Neural progenitor cell (in vitro differentiated cells): ENCODE measurements around the gene GUCY1A2. TPM values are rescaled to one million over a fixed set of nuclear protein-coding genes. Genes with fewer than 3 reads are reported as not detected.

Experiments used
- DNase-seq: peaks from one replicate; pipeline ENCODE4 v3.0.0-alpha.2; 2016; ENCODE audit warnings: low spot score
- H2AFZ ChIP-seq: fragments of 200-600 bp; sonication (generic); replicated peaks from 2 replicates; pipeline ENCODE4 v1.6.1; 2016; ENCODE audit warnings: antibody characterized with exemption
- H3F3A ChIP-seq: fragments of 200-600 bp; sonication (generic); 2 replicates; pipeline ENCODE4 v1.6.1; 2016; ENCODE audit warnings: antibody characterized with exemption, low read depth
- H3K27ac ChIP-seq: fragments of 200-600 bp; sonication (generic); 2 replicates; pipeline ENCODE4 v1.5.1; 2016; ENCODE audit warnings: mild to moderate bottlenecking
- H3K27me3 ChIP-seq: fragments of 200-600 bp; sonication (generic); 2 replicates; pipeline ENCODE4 v1.6.1; 2016; ENCODE audit warnings: mild to moderate bottlenecking, moderate library complexity
- H3K36me3 ChIP-seq: fragments of 200-600 bp; sonication (generic); 2 replicates; pipeline ENCODE4 v1.5.1; 2016
- H3K4me1 ChIP-seq: fragments of 200-600 bp; sonication (generic); 2 replicates; pipeline ENCODE4 v1.6.1; 2016; ENCODE audit warnings: mixed run types
- H3K4me2 ChIP-seq: fragments of 200-600 bp; sonication (generic); 2 replicates; pipeline ENCODE4 v1.6.1; 2016
- H3K4me3 ChIP-seq: fragments of 200-600 bp; sonication (generic); 2 replicates; pipeline ENCODE4 v1.5.1; 2016
- H3K79me2 ChIP-seq: fragments of 200-600 bp; sonication (generic); 2 replicates; pipeline ENCODE4 v1.6.1; 2016; ENCODE audit warnings: low read depth
- H3K9ac ChIP-seq: fragments of 200-600 bp; sonication (generic); 2 replicates; pipeline ENCODE4 v1.6.1; 2016
- H3K9me3 ChIP-seq: fragments of 200-600 bp; sonication (generic); 2 replicates; pipeline ENCODE4 v1.5.1; 2016; ENCODE audit warnings: low read depth
- H4K20me1 ChIP-seq: fragments of 200-600 bp; sonication (generic); 2 replicates; pipeline ENCODE4 v1.6.1; 2016; ENCODE audit warnings: low read depth
- H3K27ac Mint-ChIP-seq: 3 replicates; pipeline ENCODE4 v1.8.0; 2021; ENCODE audit warnings: mixed read lengths
- H3K27me3 Mint-ChIP-seq: 2 replicates; pipeline ENCODE4 v1.8.0; 2022; ENCODE audit warnings: low read depth, mild to moderate bottlenecking, inconsistent platforms, moderate library complexity, mixed read lengths; ENCODE audit not compliant: insufficient read depth
- H3K36me3 Mint-ChIP-seq: 3 replicates; pipeline ENCODE4 v1.8.0; 2021; ENCODE audit warnings: mixed read lengths
- H3K4me1 Mint-ChIP-seq: 3 replicates; pipeline ENCODE4 v1.8.0; 2021; ENCODE audit warnings: mixed read lengths
- H3K4me3 Mint-ChIP-seq: 3 replicates; pipeline ENCODE4 v1.8.0; 2021; ENCODE audit warnings: mild to moderate bottlenecking, moderate library complexity, mixed read lengths
- H3K9me3 Mint-ChIP-seq: 3 replicates; pipeline ENCODE4 v1.8.0; 2020; ENCODE audit warnings: mixed read lengths
- EZH2 ChIP-seq: fragments of 200-600 bp; sonication (generic); IDR thresholded peaks from 2 replicates; pipeline ENCODE4 v1.6.1; 2017; ENCODE audit warnings: antibody characterized with exemption, mild to moderate bottlenecking, moderate library complexity
- EZH2phosphoT487 ChIP-seq: fragments of 200-600 bp; sonication (generic); IDR thresholded peaks from 2 replicates; pipeline ENCODE4 v1.6.1; 2017; ENCODE audit warnings: antibody characterized with exemption
- total RNA-seq: library from RNA; depleted of rRNA; stranded (reverse); fragments of >200 nt; gene quantifications from 2 replicates; pipeline ENCODE4 v1.2.3, GENCODE V29; 2015; ENCODE audit warnings: low replicate concordance
- TF ChIP-seq, protein P1 (sequence below): fragments of 200-600 bp; sonication (generic); IDR thresholded peaks from 2 replicates; pipeline ENCODE4 v1.5.1; 2017; ENCODE audit warnings: antibody characterized with exemption, mild to moderate bottlenecking

GUCY1A2 gene
- total RNA-seq, 1 donor from 2014 or later, result 0.54 TPM

DNA sequence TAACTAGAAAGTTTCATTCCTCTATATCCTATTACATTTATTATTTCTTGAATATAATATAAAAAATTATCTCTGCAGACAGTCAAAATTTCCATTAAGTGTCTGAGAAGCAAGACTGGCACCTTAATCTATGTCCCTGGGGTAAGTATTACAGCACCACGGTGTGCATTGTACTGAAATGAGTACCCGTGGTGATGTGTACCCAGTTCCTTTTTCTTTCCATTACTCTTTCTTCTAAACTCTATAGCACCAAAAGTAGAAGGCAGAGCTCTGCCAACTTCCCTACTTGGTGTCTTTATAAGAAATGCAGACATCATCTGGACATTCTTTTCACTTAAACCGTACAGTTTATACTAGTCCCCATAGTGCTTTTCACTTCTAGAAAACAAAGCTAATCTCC is 161.7 kb downstream of the GUCY1A2 start:
- no peaks in the 10 kb centered on the region for H3K4me1 Mint-ChIP-seq
- H3K27me3 Mint-ChIP-seq, result no peaks in the 10 kb centered on the region
- Histone ChIP-seq H3K9ac (no peak overlapping the region), H3K79me2 (no peaks in the 10 kb centered on the region), H3K4me2 (no peak overlapping the region), H3K27me3 (no peaks in the 10 kb centered on the region), H2AFZ (no peak overlapping the region), H3K9me3 (no peaks in the 10 kb centered on the region), H4K20me1 (no peaks in the 10 kb centered on the region), H3K27ac (no peak overlapping the region), H3K36me3 (no peaks in the 10 kb centered on the region), H3F3A (no peaks in the 10 kb centered on the region), H3K4me3 (no peak overlapping the region), H3K4me1 (no peaks in the 10 kb centered on the region)
- H3K36me3 Mint-ChIP-seq, result no peaks in the 10 kb centered on the region
- no peak for DNase-seq
- H3K9me3 Mint-ChIP-seq, result no peaks in the 10 kb centered on the region
- H3K4me3 Mint-ChIP-seq, result no peak overlapping the region
- TF ChIP-seq EZH2phosphoT487 (no peak), EZH2 (no peak)
- TF ChIP-seq, protein P1, sequence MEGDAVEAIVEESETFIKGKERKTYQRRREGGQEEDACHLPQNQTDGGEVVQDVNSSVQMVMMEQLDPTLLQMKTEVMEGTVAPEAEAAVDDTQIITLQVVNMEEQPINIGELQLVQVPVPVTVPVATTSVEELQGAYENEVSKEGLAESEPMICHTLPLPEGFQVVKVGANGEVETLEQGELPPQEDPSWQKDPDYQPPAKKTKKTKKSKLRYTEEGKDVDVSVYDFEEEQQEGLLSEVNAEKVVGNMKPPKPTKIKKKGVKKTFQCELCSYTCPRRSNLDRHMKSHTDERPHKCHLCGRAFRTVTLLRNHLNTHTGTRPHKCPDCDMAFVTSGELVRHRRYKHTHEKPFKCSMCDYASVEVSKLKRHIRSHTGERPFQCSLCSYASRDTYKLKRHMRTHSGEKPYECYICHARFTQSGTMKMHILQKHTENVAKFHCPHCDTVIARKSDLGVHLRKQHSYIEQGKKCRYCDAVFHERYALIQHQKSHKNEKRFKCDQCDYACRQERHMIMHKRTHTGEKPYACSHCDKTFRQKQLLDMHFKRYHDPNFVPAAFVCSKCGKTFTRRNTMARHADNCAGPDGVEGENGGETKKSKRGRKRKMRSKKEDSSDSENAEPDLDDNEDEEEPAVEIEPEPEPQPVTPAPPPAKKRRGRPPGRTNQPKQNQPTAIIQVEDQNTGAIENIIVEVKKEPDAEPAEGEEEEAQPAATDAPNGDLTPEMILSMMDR, result no peak
- no peak overlapping the region for H3K27ac Mint-ChIP-seq

DNA sequence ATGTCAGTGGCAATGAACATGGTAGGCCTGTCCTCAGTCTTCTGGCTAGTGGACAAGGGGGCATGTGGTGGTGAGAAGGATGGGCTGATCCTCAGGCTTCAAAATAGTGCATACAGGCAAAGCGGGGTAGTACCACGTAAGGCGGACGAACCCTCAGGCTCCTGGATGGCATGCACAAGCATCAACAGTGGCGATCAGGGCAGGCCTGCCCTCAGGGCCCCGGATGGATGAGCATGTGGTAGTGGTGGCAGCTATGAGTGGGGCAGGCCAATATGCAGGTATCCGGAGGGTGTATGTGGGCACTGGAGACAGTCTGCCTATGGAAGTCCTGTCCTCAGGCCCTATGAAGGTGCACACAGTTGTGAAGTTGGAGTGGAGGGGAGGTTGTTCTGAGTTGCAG is 163.8 kb downstream of the GUCY1A2 start:
- Mint-ChIP-seq H3K27ac (no peak overlapping the region), H3K9me3 (no peaks in the 10 kb centered on the region), H3K4me1 (no peaks in the 10 kb centered on the region), H3K36me3 (no peaks in the 10 kb centered on the region), H3K4me3 (no peak overlapping the region), H3K27me3 (no peaks in the 10 kb centered on the region)
- Histone ChIP-seq H3K4me3 (no peak overlapping the region), H3K27ac (no peak overlapping the region), H3F3A (no peaks in the 10 kb centered on the region), H3K9me3 (no peaks in the 10 kb centered on the region), H3K4me2 (no peak overlapping the region), H3K79me2 (no peaks in the 10 kb centered on the region), H3K4me1 (no peaks in the 10 kb centered on the region), H3K27me3 (no peaks in the 10 kb centered on the region), H2AFZ (no peak overlapping the region), H4K20me1 (no peaks in the 10 kb centered on the region), H3K9ac (no peak overlapping the region), H3K36me3 (no peaks in the 10 kb centered on the region)
- no peak for DNase-seq
- TF ChIP-seq, protein P1, result no peak
- no peak for TF ChIP-seq EZH2
- no peak for TF ChIP-seq EZH2phosphoT487

DNA sequence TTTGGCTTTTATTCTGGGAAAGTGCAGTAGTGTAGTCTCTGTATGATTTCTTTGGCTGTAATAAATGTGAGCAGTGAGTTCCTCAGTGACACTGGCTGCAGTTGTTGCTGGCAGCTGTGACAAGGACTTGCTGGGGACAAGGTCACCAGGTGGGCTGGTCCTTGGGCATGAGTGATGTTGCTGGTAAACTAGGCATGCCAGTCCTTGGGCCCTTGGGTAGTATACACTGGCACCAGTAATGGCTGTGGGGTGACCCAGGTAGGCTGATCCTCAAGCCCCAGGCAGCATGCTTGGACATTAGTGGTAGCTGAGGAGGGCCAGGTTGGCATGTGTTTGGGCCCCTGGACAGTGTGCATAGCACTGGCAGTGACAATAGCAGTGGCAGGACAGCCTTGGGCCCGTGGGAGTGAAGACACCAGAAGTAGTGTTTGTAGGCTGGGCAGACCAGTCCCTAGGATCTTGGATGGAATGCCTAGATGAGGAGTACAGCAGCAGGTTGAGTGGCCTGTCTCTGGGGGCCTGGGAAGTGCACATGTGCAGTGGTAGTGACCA is 164.3 kb downstream of the GUCY1A2 start:
- TF ChIP-seq EZH2phosphoT487, result no peak
- TF ChIP-seq EZH2, result no peak
- Histone ChIP-seq H3K36me3 (no peaks in the 10 kb centered on the region), H3K4me2 (no peak overlapping the region), H3K79me2 (no peaks in the 10 kb centered on the region), H4K20me1 (no peaks in the 10 kb centered on the region), H3K9me3 (no peaks in the 10 kb centered on the region), H3K9ac (no peak overlapping the region), H3K27ac (no peak overlapping the region), H3F3A (no peaks in the 10 kb centered on the region), H3K27me3 (no peaks in the 10 kb centered on the region), H3K4me1 (no peaks in the 10 kb centered on the region), H2AFZ (no peak overlapping the region), H3K4me3 (no peak overlapping the region)
- DNase-seq, result no peak
- H3K27ac Mint-ChIP-seq, result no peak overlapping the region
- no peak overlapping the region for H3K4me3 Mint-ChIP-seq
- H3K4me1 Mint-ChIP-seq, result no peaks in the 10 kb centered on the region
- no peaks in the 10 kb centered on the region for H3K36me3 Mint-ChIP-seq
- no peaks in the 10 kb centered on the region for H3K9me3 Mint-ChIP-seq
- H3K27me3 Mint-ChIP-seq, result no peaks in the 10 kb centered on the region

DNA sequence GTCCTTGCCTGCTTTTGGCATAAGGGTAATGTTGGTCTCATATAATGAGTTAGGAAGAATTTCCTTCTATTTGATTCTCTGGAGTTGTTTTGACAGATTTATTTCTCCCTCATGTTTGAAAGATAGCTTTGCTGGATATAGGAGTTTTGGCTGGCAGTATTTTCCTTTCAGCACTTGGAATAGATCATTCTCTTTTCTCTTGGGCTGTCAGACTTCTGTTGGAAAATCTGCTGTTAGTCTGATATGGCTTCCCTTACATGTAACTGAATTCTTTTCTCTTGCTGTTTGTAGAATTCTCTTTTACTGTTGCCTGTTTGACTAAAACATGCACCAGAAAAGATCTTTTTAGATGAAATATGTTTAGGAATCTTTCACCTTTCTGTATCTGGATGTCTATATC is 165.5 kb downstream of the GUCY1A2 start:
- no peak overlapping the region for H3K27ac Mint-ChIP-seq
- H3K27me3 Mint-ChIP-seq, result no peaks in the 10 kb centered on the region
- no peaks in the 10 kb centered on the region for H3F3A ChIP-seq

More for the DNA sequence above, 165.5 kb downstream of the GUCY1A2 start:
- no peak overlapping the region for H2AFZ ChIP-seq
- TF ChIP-seq EZH2 (no peak), EZH2phosphoT487 (no peak)
- TF ChIP-seq, protein P1, result no peak
- no peaks in the 10 kb centered on the region for H3K9me3 ChIP-seq
- H3K4me3 ChIP-seq, result no peak overlapping the region
- H3K79me2 ChIP-seq, result no peaks in the 10 kb centered on the region
- Mint-ChIP-seq H3K4me1 (no peaks in the 10 kb centered on the region), H3K4me3 (no peak overlapping the region), H3K36me3 (no peaks in the 10 kb centered on the region), H3K9me3 (no peaks in the 10 kb centered on the region)
- DNase-seq, result no peak
- H3K4me2 ChIP-seq, result no peak overlapping the region
- no peak overlapping the region for H3K27ac ChIP-seq
- H3K36me3 ChIP-seq, result no peaks in the 10 kb centered on the region
- no peaks in the 10 kb centered on the region for H3K4me1 ChIP-seq
- no peaks in the 10 kb centered on the region for H3K27me3 ChIP-seq
- H4K20me1 ChIP-seq, result no peaks in the 10 kb centered on the region
- no peak overlapping the region for H3K9ac ChIP-seq
